ENCODE data around the gene DIS3L2.

DIS3L2 gene

DNA sequence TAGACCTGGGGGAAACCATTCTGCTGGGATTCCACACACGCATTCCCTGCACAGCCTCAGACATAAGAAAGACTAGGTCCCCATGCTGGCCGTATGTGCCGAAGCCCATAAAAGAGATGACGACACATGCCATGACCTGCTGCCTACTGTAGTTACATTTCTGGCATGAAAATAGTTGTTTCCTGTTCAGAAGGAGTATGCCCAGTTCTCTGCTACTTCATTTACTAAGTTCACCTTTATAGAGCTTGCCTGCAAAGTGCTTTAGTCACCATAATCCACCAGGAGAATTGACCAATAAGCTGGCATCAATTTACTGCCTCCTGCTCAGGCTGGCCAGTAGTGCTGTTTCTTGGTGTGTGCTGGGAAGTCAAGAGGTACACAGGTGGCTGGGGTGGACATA lies 266.8 kb downstream of the DIS3L2 start:
- DNase-seq, result no peak

GRCh38 chr2:232228971-232229894 lies 267.7 kb downstream of the DIS3L2 start:
- DNase-seq, result peak in 3 of 56 donors; percentile 3 to 6 (median 4)

DNA sequence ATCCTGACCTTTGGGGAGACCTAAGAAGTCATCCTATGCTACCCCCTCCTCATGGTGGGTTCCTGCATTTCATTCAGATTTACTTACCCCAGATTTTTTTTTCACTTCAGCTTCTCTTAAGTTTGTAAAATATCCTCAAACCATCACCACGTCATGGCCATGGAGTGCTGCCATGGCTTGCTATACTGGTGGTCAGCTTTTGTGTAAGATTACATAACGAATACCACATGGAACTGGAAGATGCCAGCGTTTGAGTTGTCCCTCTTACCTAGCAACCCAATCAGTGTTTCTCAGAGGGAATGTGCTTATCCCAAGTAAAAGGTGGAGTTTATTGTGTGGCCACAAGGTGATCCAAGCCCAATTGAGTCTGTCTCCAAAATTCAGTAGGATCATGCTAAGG lies 268.4 kb downstream of the DIS3L2 start:
- no peak for DNase-seq

GRCh38 chr2:232230560-232230959 lies 269.0 kb downstream of the DIS3L2 start:
- DNase-seq, result no peak

DNA sequence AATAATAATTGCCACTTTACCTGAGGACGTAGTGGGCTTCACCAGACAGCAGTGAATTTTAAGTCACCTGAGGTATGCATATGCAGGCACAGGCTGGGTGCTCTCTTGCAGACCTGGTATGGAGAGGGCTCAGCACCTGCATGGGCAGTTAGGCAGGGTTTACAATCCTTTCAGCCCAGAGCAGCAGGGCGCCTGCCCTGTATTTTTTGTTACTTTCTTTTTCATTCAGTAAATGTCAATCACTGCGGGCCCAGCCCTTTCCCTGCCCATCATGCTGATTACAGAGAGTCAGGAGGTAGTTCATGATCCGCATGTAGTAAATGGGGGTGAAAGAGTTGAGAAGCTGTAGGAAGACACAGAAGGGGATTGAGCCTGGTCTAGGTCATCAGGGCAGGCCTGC lies 270.0 kb downstream of the DIS3L2 start:
- DNase-seq, result no peak

- DNase-seq, result no peak
Measured at GRCh38 chr2:232232915-232233314, 271.4 kb downstream of the DIS3L2 start.

- no peak for DNase-seq
Measured at GRCh38 chr2:232234922-232235615, 273.6 kb downstream of the DIS3L2 start.

- no peak for DNase-seq
Measured at GRCh38 chr2:232235716-232236115, 274.2 kb downstream of the DIS3L2 start.

DNA sequence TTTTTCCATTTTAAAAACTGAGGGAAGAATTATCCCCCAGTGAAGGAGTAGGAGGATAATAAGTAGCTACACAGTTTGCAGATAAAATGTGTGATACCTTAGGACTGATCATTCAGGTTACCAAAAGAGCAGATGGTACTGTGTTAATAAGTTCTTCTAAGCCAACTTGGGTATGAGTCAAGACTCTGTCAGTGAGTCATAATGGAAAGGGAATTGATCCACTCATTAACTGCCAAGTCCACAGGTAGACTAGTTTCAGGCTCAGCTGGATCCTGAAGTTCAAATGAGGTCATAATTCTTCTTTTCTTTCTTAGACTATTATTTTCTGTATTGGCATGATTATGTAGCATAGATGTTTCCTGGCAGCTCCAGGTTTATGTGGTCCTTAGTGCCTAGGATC lies 274.7 kb downstream of the DIS3L2 start:
- DNase-seq, result no peak

DNA sequence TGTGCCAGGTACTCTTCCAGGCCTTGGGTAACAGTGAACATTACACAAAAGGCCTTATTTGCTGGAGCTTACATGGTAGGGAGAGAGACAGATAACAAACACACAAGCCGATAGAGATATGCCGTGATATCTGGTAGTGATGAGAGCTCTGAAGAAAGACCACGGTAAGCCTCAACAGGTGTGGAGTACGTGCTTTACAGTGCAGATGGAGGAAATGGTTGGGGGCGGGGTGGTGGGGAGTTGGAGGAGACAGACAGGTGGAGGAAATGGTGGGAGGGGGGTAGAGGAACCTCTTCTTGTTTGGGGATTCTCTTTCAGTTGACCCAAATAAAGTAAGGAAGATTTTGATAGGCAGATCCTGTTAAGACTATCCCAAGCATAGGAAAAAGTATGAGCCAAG lies 276.0 kb downstream of the DIS3L2 start:
- no peak for DNase-seq

DNA sequence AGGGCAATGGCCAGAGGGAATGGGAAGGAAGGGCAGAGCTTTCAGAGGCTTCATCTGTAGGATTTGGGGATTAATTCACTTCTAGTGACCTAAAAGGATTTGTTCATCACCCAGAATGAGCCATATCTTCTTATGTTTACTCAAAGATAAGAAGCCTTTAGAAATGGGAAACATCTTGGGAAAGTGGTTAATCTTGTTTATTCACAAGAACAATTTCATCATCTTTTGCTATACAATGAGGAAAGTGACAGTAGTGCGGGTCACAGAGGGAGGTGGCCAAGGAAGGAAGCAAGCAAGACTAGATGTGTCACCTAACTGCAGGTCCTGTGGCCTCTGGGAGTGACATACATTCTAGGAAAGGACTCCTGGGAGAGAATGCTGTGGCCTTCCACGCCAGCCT lies 276.6 kb downstream of the DIS3L2 start:
- DNase-seq, result no peak

- DNase-seq, result no peak
Measured at GRCh38 chr2:232238596-232238995, 277.1 kb downstream of the DIS3L2 start.

DNA sequence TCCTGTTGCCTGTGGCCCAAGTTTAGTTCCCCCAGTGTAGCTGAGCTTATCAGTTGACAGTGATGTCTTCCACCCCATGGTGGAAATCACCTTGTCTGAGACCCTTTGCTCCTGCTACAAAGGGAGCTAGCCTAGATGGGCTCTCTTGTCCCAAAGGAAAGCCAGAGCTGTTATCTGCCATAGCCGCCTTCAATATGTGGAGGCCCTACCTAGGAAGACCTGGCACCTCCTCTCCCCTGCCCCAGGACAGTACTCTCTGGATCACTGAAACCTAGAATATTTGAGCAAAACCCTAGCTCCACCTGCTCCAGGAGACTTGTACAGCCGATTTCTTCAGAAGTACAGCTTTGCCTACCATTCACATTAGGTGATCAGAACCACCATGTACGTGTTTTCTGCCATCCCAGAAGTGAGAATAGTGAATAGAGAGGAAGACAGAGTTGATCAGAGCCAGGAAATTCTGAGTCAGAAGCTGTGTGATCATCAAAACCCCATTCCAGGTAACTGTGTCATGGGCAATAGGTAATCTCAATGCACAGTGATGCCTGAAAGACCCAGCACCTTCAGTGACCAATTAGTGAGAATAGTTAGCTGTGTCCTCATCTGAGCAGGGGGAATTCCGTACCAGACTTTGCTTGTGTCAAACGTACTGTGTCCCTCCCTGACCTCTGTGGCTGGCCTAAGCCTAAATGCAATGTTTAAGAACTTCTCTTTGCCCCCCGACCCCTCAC lies 278.6 kb downstream of the DIS3L2 start:
- no peak for DNase-seq

- DNase-seq, result peak in 9 of 56 donors; percentile 9 to 51 (median 18)
Measured at GRCh38 chr2:232240906-232241305, 279.4 kb downstream of the DIS3L2 start.

GRCh38 chr2:232242316-232242715 lies 280.8 kb downstream of the DIS3L2 start:
- no peak for DNase-seq

- DNase-seq, result no peak
Measured at GRCh38 chr2:232245111-232245510, 283.6 kb downstream of the DIS3L2 start.

GRCh38 chr2:232246245-232246644 lies 284.7 kb downstream of the DIS3L2 start:
- DNase-seq, result no peak

DNA sequence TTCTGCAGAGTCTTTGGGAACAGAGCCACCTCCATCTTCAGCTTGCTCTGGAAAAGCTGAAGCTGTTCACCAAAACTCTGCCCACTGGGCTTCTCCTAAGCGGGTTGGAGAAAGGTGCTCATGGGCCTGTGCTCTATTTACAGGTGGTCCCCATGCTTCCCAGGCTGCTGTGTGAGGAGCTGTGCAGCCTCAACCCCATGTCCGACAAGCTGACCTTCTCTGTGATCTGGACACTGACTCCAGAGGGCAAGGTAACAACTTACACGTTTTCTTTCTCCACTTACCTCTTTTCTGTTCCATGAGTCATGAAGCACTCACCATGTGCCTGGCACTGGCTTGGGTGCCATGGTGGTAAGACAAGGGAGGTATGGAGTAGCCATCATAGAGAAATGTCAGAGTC lies 287.6 kb downstream of the DIS3L2 start:
- no peak for DNase-seq

DNA sequence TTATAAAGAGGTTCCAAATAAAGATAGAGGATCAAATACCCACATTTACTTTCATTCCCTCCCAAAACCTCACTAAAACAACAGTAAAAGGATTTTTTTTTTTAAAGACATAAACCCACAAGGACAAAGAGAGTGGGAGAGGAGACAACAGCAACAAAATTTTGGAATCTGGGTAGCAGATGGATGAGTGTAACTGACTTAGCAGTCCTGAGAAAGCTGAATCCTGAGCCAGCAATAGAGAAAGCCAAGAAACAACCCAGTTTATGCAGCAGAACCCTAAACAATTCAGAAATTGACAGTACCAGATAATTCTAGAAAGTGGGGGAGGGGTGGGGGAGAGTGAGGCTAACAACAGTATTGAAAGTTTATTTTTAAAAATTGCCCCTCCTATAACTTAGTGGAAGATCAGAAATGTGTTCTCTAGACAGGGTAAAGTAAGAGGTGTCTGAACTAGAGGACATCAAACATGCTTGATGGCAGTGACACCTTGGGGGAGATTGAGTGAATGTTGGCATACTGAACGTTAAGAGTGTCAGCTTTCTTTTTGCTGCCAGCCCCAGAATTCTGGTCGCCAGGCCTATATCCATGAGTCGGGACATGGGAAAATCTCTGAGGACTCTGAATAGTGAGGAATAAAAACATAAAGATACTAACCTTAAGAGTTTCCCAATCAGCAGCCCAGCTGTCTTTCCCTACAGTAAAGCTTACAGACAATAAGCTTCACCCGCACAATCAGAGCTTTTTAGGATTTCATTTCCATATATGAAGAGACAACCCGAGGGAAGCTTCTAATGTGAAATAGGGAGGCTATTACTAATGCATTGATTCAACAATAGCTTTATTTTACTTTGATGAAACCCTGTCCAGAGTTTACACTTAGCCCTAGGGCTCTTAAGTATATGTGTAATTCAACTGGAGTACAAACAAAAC lies 289.0 kb downstream of the DIS3L2 start:
- no peak for DNase-seq

- no peak for DNase-seq
Measured at GRCh38 chr2:232255033-232255432, 293.5 kb downstream of the DIS3L2 start.

DNA sequence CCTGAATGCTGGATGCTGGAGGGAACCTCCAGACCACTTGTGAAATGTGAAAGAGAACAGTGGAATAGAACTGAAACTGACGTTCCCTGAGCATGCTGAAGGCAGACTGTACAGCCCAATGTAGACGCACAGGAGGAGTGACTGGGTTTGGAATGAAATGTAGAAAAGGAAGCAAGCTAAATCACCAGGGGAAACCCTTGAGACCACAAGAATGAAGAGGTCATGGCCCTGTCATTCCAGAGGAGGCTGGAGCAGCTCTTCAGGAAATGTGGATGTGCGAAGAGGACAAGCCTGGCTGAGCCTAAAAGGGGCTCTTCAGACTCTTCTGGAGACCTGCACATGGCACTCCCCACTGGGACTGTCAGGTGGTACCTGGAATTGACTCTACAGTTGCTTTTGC lies 298.6 kb downstream of the DIS3L2 start:
- DNase-seq, result no peak

Measured in amygdala (tissue), 56 donors.